ENCODE data around the gene SREK1IP1.

Gene SREK1IP1

GRCh38 chr5:64768358-64769312, at the start of gene SREK1IP1, which contains the start of gene CWC27:
TSS of gene SREK1IP1 (minus strand) at chr5:64768691. CDS start at chr5:64768517, 174 bp downstream.
TSS of gene CWC27 (plus strand) at chr5:64768930. CDS start at chr5:64769147, 217 bp downstream.
- ATAC-seq: peak; percentile 97 to 98

- ATAC-seq: no peak
These were observed 49.8 kb upstream of the SREK1IP1 start for GRCh38 chr5:64818245-64818644.

- peak; percentile 60 to 73 for ATAC-seq
These were observed 45.6 kb upstream of the SREK1IP1 start for GRCh38 chr5:64814073-64814472.

- ATAC-seq: peak in 1 of 2 donors; percentile 27
These were observed 42.7 kb upstream of the SREK1IP1 start for GRCh38 chr5:64811050-64811640.

GRCh38 chr5:64807520-64807919, 39.0 kb upstream of the SREK1IP1 start:
- ATAC-seq: no peak

GRCh38 chr5:64806537-64806936, 38.0 kb upstream of the SREK1IP1 start:
- ATAC-seq: no peak

- ATAC-seq: no peak
These were observed 32.4 kb upstream of the SREK1IP1 start for GRCh38 chr5:64800926-64801325.

GRCh38 chr5:64796301-64796700, 27.8 kb upstream of the SREK1IP1 start:
- ATAC-seq: no peak

GRCh38 chr5:64794053-64794770, 25.7 kb upstream of the SREK1IP1 start:
- no peak for ATAC-seq

GRCh38 chr5:64792469-64792868, 24.0 kb upstream of the SREK1IP1 start:
- ATAC-seq: no peak

- ATAC-seq: peak; percentile 56 to 69
These were observed 21.7 kb upstream of the SREK1IP1 start for GRCh38 chr5:64790210-64790609.

GRCh38 chr5:64789457-64789856, 21.0 kb upstream of the SREK1IP1 start:
- ATAC-seq: no peak

GRCh38 chr5:64788156-64788555, 19.7 kb upstream of the SREK1IP1 start:
- no peak for ATAC-seq

- ATAC-seq: no peak
These were observed 17.9 kb upstream of the SREK1IP1 start for GRCh38 chr5:64786372-64786771.

GRCh38 chr5:64784451-64785025, 16.0 kb upstream of the SREK1IP1 start:
- ATAC-seq: peak; percentile 56 to 73

- no peak for ATAC-seq
These were observed 6.8 kb upstream of the SREK1IP1 start for GRCh38 chr5:64775291-64775690.

GRCh38 chr5:64773533-64773932, 5.0 kb upstream of the SREK1IP1 start:
- ATAC-seq: no peak

- ATAC-seq: no peak
These were observed 3.2 kb upstream of the SREK1IP1 start for GRCh38 chr5:64771736-64772135.

- ATAC-seq: no peak
These were observed 1.4 kb upstream of the SREK1IP1 start for GRCh38 chr5:64769855-64770254.

GRCh38 chr5:64767959-64768357, 533 bp downstream of the SREK1IP1 start:
- no peak for ATAC-seq

- ATAC-seq: no peak
These were observed 1.6 kb downstream of the SREK1IP1 start for GRCh38 chr5:64766941-64767340.

- no peak for ATAC-seq
These were observed 2.5 kb downstream of the SREK1IP1 start for GRCh38 chr5:64765804-64766504.

Data from activated CD4-positive, CD25-positive, alpha-beta regulatory T cell treated with anti-CD3 and anti-CD28 coated beads, Interleukin-2, amount 50 U/mL, for 24 hours (primary cell).